Measurements from ENCODE around the gene HOXD11. TPM values are rescaled to one million over a fixed set of nuclear protein-coding genes. Genes with fewer than 3 reads are reported as not detected.
A peak's percentile ranks its signal among the peaks of the same experiment; 100 is the strongest.

The HOXD11 gene
- total RNA-seq, 4 donors from 2014 or later, result not detected

- peaks cover 39 to 100% (median 82%) of the 10 kb centered on the region in 4 donors for H3K27me3 ChIP-seq
- no peak overlapping the region for H3K27ac ChIP-seq
- H3K4me3 ChIP-seq, result no peak overlapping the region
- TF ChIP-seq POLR2A (IDR thresholded peaks at IDR 0.05), result no peak
- TF ChIP-seq, protein P1, sequence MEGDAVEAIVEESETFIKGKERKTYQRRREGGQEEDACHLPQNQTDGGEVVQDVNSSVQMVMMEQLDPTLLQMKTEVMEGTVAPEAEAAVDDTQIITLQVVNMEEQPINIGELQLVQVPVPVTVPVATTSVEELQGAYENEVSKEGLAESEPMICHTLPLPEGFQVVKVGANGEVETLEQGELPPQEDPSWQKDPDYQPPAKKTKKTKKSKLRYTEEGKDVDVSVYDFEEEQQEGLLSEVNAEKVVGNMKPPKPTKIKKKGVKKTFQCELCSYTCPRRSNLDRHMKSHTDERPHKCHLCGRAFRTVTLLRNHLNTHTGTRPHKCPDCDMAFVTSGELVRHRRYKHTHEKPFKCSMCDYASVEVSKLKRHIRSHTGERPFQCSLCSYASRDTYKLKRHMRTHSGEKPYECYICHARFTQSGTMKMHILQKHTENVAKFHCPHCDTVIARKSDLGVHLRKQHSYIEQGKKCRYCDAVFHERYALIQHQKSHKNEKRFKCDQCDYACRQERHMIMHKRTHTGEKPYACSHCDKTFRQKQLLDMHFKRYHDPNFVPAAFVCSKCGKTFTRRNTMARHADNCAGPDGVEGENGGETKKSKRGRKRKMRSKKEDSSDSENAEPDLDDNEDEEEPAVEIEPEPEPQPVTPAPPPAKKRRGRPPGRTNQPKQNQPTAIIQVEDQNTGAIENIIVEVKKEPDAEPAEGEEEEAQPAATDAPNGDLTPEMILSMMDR (IDR thresholded peaks at IDR 0.05), result no peak
- H3K9me3 ChIP-seq, result no peaks in the 10 kb centered on the region
- H3K4me1 ChIP-seq, result peaks cover 16 to 40% (median 21%) of the 10 kb centered on the region in 3 donors
- DNase-seq, result no peak
- intact Hi-C loops (cut with DNase I), result loop anchor here (10.0 kb wide), 1 partner anchor 407 kb away; no protein-coding TSS in a partner anchor
- no peaks in the 10 kb centered on the region for H3K36me3 ChIP-seq
- 13 to 26% methylated on average over 17 to 25 of the region's 31 CpGs for WGBS, 2 donors
These were observed 15.5 kb upstream of the HOXD11 start for GRCh38 chr2:176091329-176092258.

DNA sequence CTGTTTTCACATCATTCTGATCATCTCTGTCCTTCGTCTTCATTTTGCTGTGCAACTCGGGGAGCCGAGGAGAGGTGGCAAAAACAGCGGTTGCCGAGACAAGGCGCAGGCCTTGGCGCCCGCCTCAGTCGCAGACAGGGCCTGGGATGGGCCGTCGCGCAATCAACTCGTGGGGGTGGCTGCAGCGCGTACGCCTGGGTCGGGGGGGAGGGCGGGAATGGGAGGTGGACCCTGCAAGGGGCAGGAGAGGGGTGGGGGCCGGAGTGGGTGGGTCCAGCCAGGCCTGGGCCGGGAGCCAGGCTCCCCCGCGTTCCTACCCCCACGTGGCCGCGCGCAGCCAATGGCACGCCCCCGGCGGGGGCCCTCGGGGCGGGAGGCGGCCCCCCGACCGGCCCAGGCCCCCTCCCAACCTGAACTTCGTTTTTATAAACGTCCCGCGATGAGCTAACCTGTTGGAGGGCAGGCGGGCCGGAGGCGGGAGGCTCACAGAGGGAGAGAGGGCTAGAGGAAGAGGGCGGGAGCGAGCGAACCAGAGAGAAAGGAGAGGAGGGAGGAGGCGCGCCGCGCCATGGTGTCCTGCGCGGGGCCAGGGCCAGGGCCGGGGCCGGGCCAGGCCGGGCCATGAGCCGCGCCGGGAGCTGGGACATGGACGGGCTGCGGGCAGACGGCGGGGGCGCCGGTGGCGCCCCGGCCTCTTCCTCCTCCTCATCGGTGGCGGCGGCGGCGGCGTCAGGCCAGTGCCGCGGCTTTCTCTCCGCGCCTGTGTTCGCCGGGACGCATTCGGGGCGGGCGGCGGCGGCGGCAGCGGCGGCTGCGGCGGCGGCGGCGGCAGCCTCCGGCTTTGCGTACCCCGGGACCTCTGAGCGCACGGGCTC, 14.6 kb upstream of the HOXD11 start, which contains the start of gene HOXD13:
TSS of gene HOXD13 (plus strand) at position 452 of the 875 bp plus-strand sequence. CDS start at position 622, 170 bp downstream.
- H3K4me3 ChIP-seq, result peak within 1 kb of the TSS; percentile 15 to 60 (median 32)
- no peak for DNase-seq
- intact Hi-C loops (cut with DNase I), result loop anchor here (10.0 kb wide), 1 partner anchor 408 kb away; no protein-coding TSS in a partner anchor
- no peaks in the 10 kb centered on the region for H3K36me3 ChIP-seq
- H3K27ac ChIP-seq, result no peak within 1 kb of the TSS
- 1 to 37% methylated on average over 15 to 26 of the region's 95 CpGs for WGBS, 2 donors
- no peaks in the 10 kb centered on the region for H3K9me3 ChIP-seq
- peaks cover 39 to 100% (median 80%) of the 10 kb centered on the region in 4 donors for H3K27me3 ChIP-seq
- H3K4me1 ChIP-seq, result peaks cover 24 to 49% (median 25%) of the 10 kb centered on the region in 3 donors
- TF ChIP-seq POLR2A (IDR thresholded peaks at IDR 0.05), result no peak
- TF ChIP-seq, protein P1 (IDR thresholded peaks at IDR 0.05), result no peak

DNA sequence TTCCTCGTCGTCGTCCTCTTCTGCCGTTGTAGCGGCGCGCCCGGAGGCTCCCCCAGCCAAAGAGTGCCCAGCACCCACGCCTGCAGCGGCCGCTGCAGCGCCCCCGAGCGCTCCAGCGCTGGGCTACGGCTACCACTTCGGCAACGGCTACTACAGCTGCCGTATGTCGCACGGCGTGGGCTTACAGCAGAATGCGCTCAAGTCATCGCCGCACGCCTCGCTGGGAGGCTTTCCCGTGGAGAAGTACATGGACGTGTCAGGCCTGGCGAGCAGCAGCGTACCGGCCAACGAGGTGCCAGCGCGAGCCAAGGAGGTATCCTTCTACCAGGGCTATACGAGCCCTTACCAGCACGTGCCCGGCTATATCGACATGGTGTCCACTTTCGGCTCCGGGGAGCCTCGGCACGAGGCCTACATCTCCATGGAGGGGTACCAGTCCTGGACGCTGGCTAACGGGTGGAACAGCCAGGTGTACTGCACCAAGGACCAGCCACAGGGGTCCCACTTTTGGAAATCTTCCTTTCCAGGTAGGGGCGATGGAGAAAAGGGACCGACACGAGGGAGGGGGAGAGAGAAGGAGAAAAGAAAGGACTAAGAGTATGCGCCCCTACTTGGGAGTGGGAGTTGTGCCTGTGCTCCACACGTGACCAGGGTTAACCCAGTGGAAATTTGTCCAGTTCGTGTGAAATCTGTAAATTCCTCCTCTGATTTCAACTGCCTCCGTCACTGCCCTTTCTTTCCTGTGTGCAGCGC, 13.8 kb upstream of the HOXD11 start:
- TF ChIP-seq, protein P1 (IDR thresholded peaks at IDR 0.05), result no peak
- TF ChIP-seq POLR2A (IDR thresholded peaks at IDR 0.05), result no peak
- no peaks in the 10 kb centered on the region for H3K36me3 ChIP-seq
- WGBS, 2 donors, result 16 to 17% methylated on average over 11 to 12 of the region's 53 CpGs
- H3K9me3 ChIP-seq, result no peaks in the 10 kb centered on the region
- H3K27ac ChIP-seq, result no peak overlapping the region
- peaks cover 25 to 51% (median 28%) of the 10 kb centered on the region in 3 donors for H3K4me1 ChIP-seq
- intact Hi-C loops (cut with DNase I), result loop anchor here (10.0 kb wide), 1 partner anchor 409 kb away; no protein-coding TSS in a partner anchor
- peak overlapping the region; percentile 15 to 60 (median 32) for H3K4me3 ChIP-seq
- DNase-seq, result no peak
- peaks cover 42 to 100% (median 80%) of the 10 kb centered on the region in 4 donors for H3K27me3 ChIP-seq

GRCh38 chr2:176093898-176094249, 13.2 kb upstream of the HOXD11 start:
- peaks cover 47 to 100% (median 82%) of the 10 kb centered on the region in 4 donors for H3K27me3 ChIP-seq
- H3K36me3 ChIP-seq, result no peaks in the 10 kb centered on the region
- 7 to 12% methylated on average over 8 of the region's 8 CpGs for WGBS, 2 donors
- no peaks in the 10 kb centered on the region for H3K9me3 ChIP-seq
- TF ChIP-seq POLR2A (IDR thresholded peaks at IDR 0.05), result no peak
- TF ChIP-seq, protein P1 (IDR thresholded peaks at IDR 0.05), result no peak
- intact Hi-C loops (cut with DNase I), result loop anchor here (10.0 kb wide), 1 partner anchor 409 kb away; no protein-coding TSS in a partner anchor
- DNase-seq, result no peak
- no peak overlapping the region for H3K27ac ChIP-seq
- H3K4me1 ChIP-seq, result peaks cover 26 to 51% (median 30%) of the 10 kb centered on the region in 3 donors
- no peak overlapping the region for H3K4me3 ChIP-seq

Data from esophagus squamous epithelium (tissue), 5 donors.